Upper lobe of left lung (tissue), 6 donors: Measurements from ENCODE around the gene OSCP1. TPM values are rescaled to one million over a fixed set of nuclear protein-coding genes. Genes with fewer than 3 reads are reported as not detected.
A peak's percentile ranks its signal among the peaks of the same experiment; 100 is the strongest.

ENCODE experiments used
- ATAC-seq, 2 donors: fragments of 200-7000 bp; cut with Tn5 transposase; one replicate each; pipeline ENCODE4 v1.9.1; 2022; ENCODE audit warnings: mild to moderate bottlenecking in 2 of 2, moderate library complexity in 2 of 2; ENCODE audit not compliant: low FRiP score in 2 of 2
- DNase-seq, 2 donors: peaks; one replicate each; pipeline ENCODE4 v3.0.0-alpha.2; 2019 to 2020
- H3K27ac ChIP-seq, 4 donors: fragments of 200-600 bp; sonication (generic); one replicate each; pipeline ENCODE4 v1.5.1; 2016 to 2019
- H3K27me3 ChIP-seq, 4 donors: fragments of 200-600 bp; sonication (generic); one replicate each; pipeline ENCODE4 v1.5.1; 2017 to 2019
- H3K36me3 ChIP-seq, 4 donors: fragments of 200-600 bp; sonication (generic); one replicate each; pipeline ENCODE4 v1.5.1; 2016 to 2019
- H3K4me1 ChIP-seq, 4 donors: fragments of 200-600 bp; sonication (generic); one replicate each; pipeline ENCODE4 v1.5.1; 2018 to 2019
- H3K4me3 ChIP-seq, 4 donors: fragments of 200-600 bp; sonication (generic); one replicate each; pipeline ENCODE4 v1.5.1; 2017 to 2019; ENCODE audit warnings: mild to moderate bottlenecking in 2 of 4, moderate library complexity in 1 of 4
- H3K9me3 ChIP-seq, 4 donors: fragments of 200-600 bp; sonication (generic); one replicate each; pipeline ENCODE4 v1.5.1; 2018 to 2019
- CTCF ChIP-seq, 6 experiments: fragments of 450-650 bp in 4 of 6; fragments of 200-600 bp in 2 of 6; sonication (generic) in 2 of 6; IDR thresholded peaks; one replicate each; pipeline ENCODE4 v1.5.1; 2016 to 2019; ENCODE audit warnings: antibody characterized with exemption in 6 of 6
- EP300 ChIP-seq, 4 donors: sonication (generic); formaldehyde crosslinking; IDR thresholded peaks; one replicate each; pipeline ENCODE4 v1.5.1; 2017; ENCODE audit warnings: antibody characterized with exemption in 4 of 4, control low read depth in 2 of 4
- POLR2A ChIP-seq, 4 donors: fragments of 450-650 bp; IDR thresholded peaks; one replicate each; pipeline ENCODE4 v1.5.1; 2016 to 2017; ENCODE audit warnings: antibody characterized with exemption in 4 of 4, mild to moderate bottlenecking in 2 of 4
- POLR2AphosphoS5 ChIP-seq, 2 donors: sonication (generic); formaldehyde crosslinking; IDR thresholded peaks; one replicate each; pipeline ENCODE4 v1.5.1; 2017; ENCODE audit warnings: antibody characterized with exemption in 2 of 2
- WGBS, 2 donors: methylation state at CpG; one replicate each; pipeline ENCODE4 v1.1.5; 2017 to 2018; 5-methylcytosine and 5-hydroxymethylcytosine counted together
- total RNA-seq, 6 donors: library from RNA; depleted of rRNA in 4 of 6; stranded (reverse); fragments of >200 nt in 4 of 6; gene quantifications; one replicate each; pipeline versions ENCODE4 v1.1.0 to v1.2.1, GENCODE V29; 2016 to 2021
- donor health status: DM: no; HTN: no; CAD: no; lungs with moderate emphysema.
- donor health status: DM: no; HTN: yes; CAD: no; lungs with severe emphysema.

The OSCP1 gene
- total RNA-seq, 6 donors from 2014 or later: 11.8 to 28.2 (median 13.6) TPM

- Histone ChIP-seq H3K36me3 (no peaks in the 10 kb centered on the region), H3K4me1 (peaks cover 44 to 62% (median 54%) of the 10 kb centered on the region in 4 donors), H3K4me3 (peak overlapping the region; percentile 74 to 97 (median 90)), H3K9me3 (no peaks in the 10 kb centered on the region), H3K27ac (peak overlapping the region; percentile 95 to 100 (median 97)), H3K27me3 (no peaks in the 10 kb centered on the region)
- ATAC-seq: no peak
- TF ChIP-seq POLR2A (IDR thresholded peaks at IDR 0.05) (peak in 2 of 4 donors; percentile 27 to 64), EP300 (IDR thresholded peaks at IDR 0.05) (no peak), POLR2AphosphoS5 (IDR thresholded peaks at IDR 0.05) (peak; percentile 21 to 70), CTCF (IDR thresholded peaks at IDR 0.05) (no peak)
- 0 to 1% methylated on average over 15 to 20 of the region's 25 CpGs for WGBS, 2 donors
- DNase-seq: peak; percentile 92 to 93
Observed at GRCh38 chr1:36384542-36385409, 65.5 kb downstream of the OSCP1 start.

GRCh38 chr1:36383240-36383639 is 67.0 kb downstream of the OSCP1 start:
- Histone ChIP-seq H3K4me1 (peaks cover 50 to 74% (median 66%) of the 10 kb centered on the region in 4 donors), H3K9me3 (no peaks in the 10 kb centered on the region), H3K27ac (peak overlapping the region in 2 of 4 donors; percentile 19 to 36), H3K36me3 (peaks cover 0 to 1% (median 0%) of the 10 kb centered on the region in 4 donors), H3K27me3 (no peaks in the 10 kb centered on the region), H3K4me3 (no peak overlapping the region)
- DNase-seq (no peak), ATAC-seq (no peak)
- WGBS, 2 donors: 55 to 72% methylated on average over 4 of the region's 4 CpGs
- no peak for TF ChIP-seq EP300 (IDR thresholded peaks at IDR 0.05)
- no peak for TF ChIP-seq POLR2A (IDR thresholded peaks at IDR 0.05)
- TF ChIP-seq POLR2AphosphoS5 (IDR thresholded peaks at IDR 0.05): no peak
- TF ChIP-seq CTCF (IDR thresholded peaks at IDR 0.05): no peak

GRCh38 chr1:36382669-36383068 is 67.6 kb downstream of the OSCP1 start:
- H3K27ac ChIP-seq: peak overlapping the region in 1 of 4 donors; percentile 19
- H3K4me3 ChIP-seq: no peak overlapping the region
- no peaks in the 10 kb centered on the region for H3K27me3 ChIP-seq
- DNase-seq (no peak), ATAC-seq (no peak)
- H3K4me1 ChIP-seq: peaks cover 50 to 69% (median 66%) of the 10 kb centered on the region in 4 donors
- WGBS, 2 donors: 81 to 84% methylated on average over 4 of the region's 4 CpGs
- TF ChIP-seq POLR2AphosphoS5 (IDR thresholded peaks at IDR 0.05) (no peak), POLR2A (IDR thresholded peaks at IDR 0.05) (no peak), CTCF (IDR thresholded peaks at IDR 0.05) (no peak), EP300 (IDR thresholded peaks at IDR 0.05) (no peak)
- H3K36me3 ChIP-seq: peaks cover 0 to 7% (median 0%) of the 10 kb centered on the region in 4 donors
- H3K9me3 ChIP-seq: no peaks in the 10 kb centered on the region

GRCh38 chr1:36382231-36382630 is 68.0 kb downstream of the OSCP1 start:
- ATAC-seq: no peak
- H3K4me1 ChIP-seq: peaks cover 47 to 66% (median 63%) of the 10 kb centered on the region in 4 donors
- 92% methylated on average over 9 of the region's 9 CpGs for WGBS, 2 donors
- TF ChIP-seq EP300 (IDR thresholded peaks at IDR 0.05) (no peak), POLR2AphosphoS5 (IDR thresholded peaks at IDR 0.05) (no peak), CTCF (IDR thresholded peaks at IDR 0.05) (no peak), POLR2A (IDR thresholded peaks at IDR 0.05) (no peak)
- no peak overlapping the region for H3K4me3 ChIP-seq
- H3K36me3 ChIP-seq: peaks cover 0 to 10% (median 0%) of the 10 kb centered on the region in 4 donors
- no peaks in the 10 kb centered on the region for H3K27me3 ChIP-seq
- peak overlapping the region in 1 of 4 donors; percentile 19 for H3K27ac ChIP-seq
- H3K9me3 ChIP-seq: no peaks in the 10 kb centered on the region
- DNase-seq: no peak
